ENCODE measurements around the gene SERPINA10.
A peak's percentile ranks its signal among the peaks of the same experiment; 100 is the strongest.

SERPINA10 gene

DNA sequence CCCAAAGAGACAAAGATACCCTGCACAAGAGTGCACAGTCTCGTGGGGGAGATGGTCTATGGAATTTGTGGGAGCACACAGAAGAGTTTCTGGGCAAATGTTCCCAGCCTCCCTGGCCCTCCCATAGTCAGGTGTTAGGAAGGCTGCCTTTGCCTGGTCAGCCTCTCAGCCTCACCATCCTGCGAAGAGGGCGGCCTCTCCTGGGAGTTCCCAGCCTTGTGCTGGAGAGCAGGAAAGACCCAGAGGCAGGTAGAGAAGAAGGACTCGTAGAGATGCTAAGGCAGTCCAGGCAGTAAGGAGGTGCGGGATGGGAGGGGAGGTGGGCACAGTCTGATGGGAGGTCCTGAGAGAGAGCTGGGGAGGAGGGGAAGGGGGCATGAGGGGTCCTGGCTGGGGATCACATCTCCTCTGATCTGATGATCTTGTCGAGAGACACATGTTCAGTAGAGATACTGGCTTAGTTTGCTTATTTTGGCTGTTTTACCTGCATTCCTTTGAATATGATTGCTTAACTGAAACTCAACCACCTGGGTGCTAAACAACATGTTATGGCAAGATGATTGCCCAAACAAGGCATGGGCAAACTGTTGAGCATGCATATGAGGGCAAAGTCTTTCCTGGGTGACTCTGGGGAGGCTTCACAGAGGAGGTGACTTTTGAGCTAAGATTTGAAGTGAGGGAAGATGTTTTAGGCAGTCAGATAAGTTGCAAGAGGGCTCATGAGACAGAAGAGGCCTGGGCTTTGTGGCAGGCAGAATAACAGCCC, 19.6 kb upstream of the SERPINA10 start:
- TF ChIP-seq, protein P1, sequence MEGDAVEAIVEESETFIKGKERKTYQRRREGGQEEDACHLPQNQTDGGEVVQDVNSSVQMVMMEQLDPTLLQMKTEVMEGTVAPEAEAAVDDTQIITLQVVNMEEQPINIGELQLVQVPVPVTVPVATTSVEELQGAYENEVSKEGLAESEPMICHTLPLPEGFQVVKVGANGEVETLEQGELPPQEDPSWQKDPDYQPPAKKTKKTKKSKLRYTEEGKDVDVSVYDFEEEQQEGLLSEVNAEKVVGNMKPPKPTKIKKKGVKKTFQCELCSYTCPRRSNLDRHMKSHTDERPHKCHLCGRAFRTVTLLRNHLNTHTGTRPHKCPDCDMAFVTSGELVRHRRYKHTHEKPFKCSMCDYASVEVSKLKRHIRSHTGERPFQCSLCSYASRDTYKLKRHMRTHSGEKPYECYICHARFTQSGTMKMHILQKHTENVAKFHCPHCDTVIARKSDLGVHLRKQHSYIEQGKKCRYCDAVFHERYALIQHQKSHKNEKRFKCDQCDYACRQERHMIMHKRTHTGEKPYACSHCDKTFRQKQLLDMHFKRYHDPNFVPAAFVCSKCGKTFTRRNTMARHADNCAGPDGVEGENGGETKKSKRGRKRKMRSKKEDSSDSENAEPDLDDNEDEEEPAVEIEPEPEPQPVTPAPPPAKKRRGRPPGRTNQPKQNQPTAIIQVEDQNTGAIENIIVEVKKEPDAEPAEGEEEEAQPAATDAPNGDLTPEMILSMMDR (IDR thresholded peaks at IDR 0.05): no peak
- H3K4me1 Mint-ChIP-seq: peaks cover 5% of the 10 kb centered on the region

DNA sequence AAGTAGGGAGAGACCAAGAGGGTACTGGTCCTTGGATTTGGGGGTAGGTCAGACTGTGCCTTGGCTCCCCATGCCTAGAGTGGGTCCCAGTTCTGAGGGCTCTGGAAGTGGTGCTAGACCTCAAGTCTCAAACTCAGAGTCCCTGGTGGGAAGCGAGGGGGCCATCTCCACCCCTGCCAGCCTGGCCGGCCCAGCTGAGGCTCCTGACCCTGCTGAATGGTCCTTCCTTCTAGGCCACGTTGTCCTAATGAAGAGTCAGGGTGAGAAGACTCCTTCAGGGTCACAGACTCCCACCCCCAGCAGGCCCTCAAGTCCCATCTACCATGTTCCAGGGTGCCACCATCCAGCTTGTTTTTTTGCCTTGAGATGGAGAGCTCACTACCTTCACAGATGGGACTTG, 17.2 kb upstream of the SERPINA10 start:
- peaks cover 25% of the 10 kb centered on the region for H3K9me3 Mint-ChIP-seq
- DNase-seq: no peak

More for the DNA sequence above, 19.6 kb upstream of the SERPINA10 start:
- H3K27me3 Mint-ChIP-seq (ENCODE audit: low read depth, poor library complexity): peaks cover 5% of the 10 kb centered on the region
- no peak overlapping the region for H3K4me3 Mint-ChIP-seq
- no peaks in the 10 kb centered on the region for H3K36me3 Mint-ChIP-seq (ENCODE audit: low read depth)
- H3K9me3 Mint-ChIP-seq: peaks cover 19% of the 10 kb centered on the region
- DNase-seq: no peak
- no peak overlapping the region for H3K27ac Mint-ChIP-seq

DNA sequence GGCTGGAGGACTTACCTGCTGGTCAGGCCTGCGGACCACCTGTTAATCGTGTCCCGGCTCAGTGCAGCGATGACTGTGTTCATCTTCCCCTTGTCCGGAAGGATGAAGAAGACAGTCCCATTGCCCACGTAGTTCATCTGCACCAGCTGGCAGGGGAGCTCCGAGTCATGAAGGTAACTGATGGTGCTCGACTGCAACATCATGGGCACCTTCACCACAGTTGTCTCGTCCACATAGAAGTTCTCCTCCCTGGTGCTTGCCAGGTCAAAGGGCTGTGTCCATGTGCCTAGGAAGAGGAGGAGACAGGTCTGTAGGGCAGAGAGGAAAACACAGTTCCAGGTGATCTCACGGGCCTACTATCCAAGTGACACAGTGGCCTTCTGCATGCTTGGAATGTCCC, 16.7 kb upstream of the SERPINA10 start:
- H3K27ac Mint-ChIP-seq: no peak overlapping the region
- H3K27me3 Mint-ChIP-seq (ENCODE audit: low read depth, poor library complexity): peaks cover 19% of the 10 kb centered on the region
- H3K36me3 Mint-ChIP-seq (ENCODE audit: low read depth): no peaks in the 10 kb centered on the region
- no peak overlapping the region for H3K4me3 Mint-ChIP-seq
- DNase-seq: no peak
- no peaks in the 10 kb centered on the region for H3K4me1 Mint-ChIP-seq
- TF ChIP-seq, protein P1 (IDR thresholded peaks at IDR 0.05): no peak
- peaks cover 25% of the 10 kb centered on the region for H3K9me3 Mint-ChIP-seq

More for the DNA sequence above, 17.2 kb upstream of the SERPINA10 start:
- Mint-ChIP-seq H3K36me3 (ENCODE audit: low read depth) (no peaks in the 10 kb centered on the region), H3K27me3 (ENCODE audit: low read depth, poor library complexity) (peaks cover 19% of the 10 kb centered on the region), H3K27ac (no peak overlapping the region), H3K4me1 (no peaks in the 10 kb centered on the region), H3K4me3 (no peak overlapping the region)
- TF ChIP-seq, protein P1 (IDR thresholded peaks at IDR 0.05): no peak

DNA sequence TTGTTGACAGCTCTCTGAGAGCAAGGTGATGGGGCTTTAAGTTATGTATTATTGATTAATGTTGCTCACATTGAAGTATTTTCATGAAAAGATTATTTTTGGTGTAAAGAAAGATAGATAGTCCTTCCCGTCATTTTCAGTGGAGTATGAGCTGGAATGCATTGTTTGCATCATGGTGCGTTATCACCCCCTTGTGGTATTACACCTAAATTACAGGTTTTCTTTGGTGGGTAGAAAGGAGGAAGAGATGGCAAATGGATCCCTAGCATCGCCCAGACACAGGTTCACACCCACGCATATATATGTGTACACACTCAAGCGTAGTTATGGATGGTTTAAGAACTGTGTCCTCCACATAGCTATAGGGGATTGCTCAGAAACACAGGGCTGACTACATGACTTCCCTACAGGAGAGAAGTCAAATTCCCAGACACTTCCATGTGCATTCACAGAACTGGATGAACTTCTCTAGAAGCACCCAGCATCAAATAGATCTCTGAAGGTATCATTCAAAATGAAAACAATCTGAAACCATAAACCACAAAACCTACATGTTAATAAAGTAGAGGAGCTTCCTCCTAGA, 14.4 kb upstream of the SERPINA10 start:
- no peaks in the 10 kb centered on the region for H3K4me1 Mint-ChIP-seq
- TF ChIP-seq, protein P1 (IDR thresholded peaks at IDR 0.05): peak; percentile 39
- H3K27ac Mint-ChIP-seq: no peak overlapping the region
- H3K27me3 Mint-ChIP-seq (ENCODE audit: low read depth, poor library complexity): peaks cover 23% of the 10 kb centered on the region
- no peak overlapping the region for H3K4me3 Mint-ChIP-seq
- no peak for DNase-seq
- H3K9me3 Mint-ChIP-seq: peaks cover 27% of the 10 kb centered on the region
- no peaks in the 10 kb centered on the region for H3K36me3 Mint-ChIP-seq (ENCODE audit: low read depth)

DNA sequence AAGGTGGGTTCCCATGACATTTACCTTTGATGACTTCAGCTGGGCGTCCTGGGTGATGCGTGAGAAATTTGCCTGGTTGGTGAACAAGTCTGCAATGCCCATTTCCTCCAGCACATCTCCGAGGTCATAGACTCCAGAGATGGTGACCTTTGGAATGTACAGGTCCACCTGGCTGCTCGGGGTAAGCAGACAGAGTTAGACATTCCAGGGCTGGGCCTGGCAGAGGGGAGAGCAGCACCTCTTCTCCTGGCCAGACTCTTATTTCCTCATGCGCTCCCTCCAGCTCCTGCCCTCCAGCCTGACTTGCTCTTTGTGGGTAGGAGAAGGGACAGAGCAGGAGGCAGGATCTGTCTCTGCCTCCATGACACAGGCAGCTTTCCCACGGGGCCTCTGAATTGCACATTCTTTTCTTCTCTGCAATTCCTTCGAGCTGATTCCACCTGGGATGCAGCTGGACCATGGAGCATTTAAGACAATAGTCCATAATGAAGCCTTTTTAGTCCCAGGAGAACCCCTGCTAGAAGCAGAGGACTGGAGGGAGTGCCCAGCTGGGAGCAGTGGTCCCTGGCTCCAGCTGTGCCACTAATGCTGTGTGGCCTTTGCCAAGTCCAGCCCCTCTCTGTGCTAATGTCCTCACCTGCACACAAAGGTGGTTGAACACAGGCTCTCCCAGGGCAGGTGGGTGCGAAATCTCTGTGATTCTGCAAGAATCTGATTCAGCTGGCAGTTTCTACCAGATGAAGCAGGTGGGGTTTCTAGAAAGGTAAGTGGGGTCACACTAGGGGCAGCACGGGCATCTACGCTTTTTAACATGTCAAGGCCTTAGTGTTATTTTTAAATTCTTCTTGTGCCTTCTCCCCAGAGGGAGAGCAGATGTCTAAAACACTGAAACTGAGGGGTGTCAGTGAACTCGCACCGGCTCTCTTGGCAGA, 13.2 kb upstream of the SERPINA10 start:
- TF ChIP-seq, protein P1 (IDR thresholded peaks at IDR 0.05): no peak
- Mint-ChIP-seq H3K4me1 (no peaks in the 10 kb centered on the region), H3K9me3 (peaks cover 33% of the 10 kb centered on the region), H3K4me3 (no peak overlapping the region), H3K27me3 (ENCODE audit: low read depth, poor library complexity) (peaks cover 23% of the 10 kb centered on the region), H3K36me3 (ENCODE audit: low read depth) (no peaks in the 10 kb centered on the region), H3K27ac (no peak overlapping the region)
- DNase-seq: no peak
